HG03097 (cell line): Measurements from ENCODE around the gene FLNA.

ENCODE experiments used
- ATAC-seq: cut with Tn5 transposase; IDR thresholded peaks from one replicate; pipeline ENCODE4 v1.9.1; 2021; ENCODE audit not compliant: unreplicated experiment, low FRiP score

FLNA gene

DNA sequence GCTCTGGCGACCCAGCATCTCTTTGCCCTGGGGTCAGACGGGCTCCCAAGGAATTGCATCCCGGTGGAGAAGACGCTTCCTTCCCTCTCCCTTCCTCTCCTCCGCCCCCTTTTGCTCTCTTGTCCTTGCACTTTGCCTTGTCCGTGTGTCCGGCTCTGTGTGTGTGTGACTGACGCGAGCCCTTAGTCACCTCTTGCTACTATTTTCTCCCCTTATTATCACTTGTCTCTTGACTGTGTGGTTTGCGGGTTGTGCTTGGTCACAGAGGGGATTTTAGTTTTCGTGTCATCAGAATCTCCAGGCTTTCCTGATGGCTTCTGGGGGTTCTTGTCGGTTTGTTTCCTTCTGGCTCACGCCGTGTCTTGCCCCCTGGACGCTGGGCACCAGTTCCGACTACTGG is 31.4 kb downstream of the FLNA start:
- peak; percentile 8 for ATAC-seq

DNA sequence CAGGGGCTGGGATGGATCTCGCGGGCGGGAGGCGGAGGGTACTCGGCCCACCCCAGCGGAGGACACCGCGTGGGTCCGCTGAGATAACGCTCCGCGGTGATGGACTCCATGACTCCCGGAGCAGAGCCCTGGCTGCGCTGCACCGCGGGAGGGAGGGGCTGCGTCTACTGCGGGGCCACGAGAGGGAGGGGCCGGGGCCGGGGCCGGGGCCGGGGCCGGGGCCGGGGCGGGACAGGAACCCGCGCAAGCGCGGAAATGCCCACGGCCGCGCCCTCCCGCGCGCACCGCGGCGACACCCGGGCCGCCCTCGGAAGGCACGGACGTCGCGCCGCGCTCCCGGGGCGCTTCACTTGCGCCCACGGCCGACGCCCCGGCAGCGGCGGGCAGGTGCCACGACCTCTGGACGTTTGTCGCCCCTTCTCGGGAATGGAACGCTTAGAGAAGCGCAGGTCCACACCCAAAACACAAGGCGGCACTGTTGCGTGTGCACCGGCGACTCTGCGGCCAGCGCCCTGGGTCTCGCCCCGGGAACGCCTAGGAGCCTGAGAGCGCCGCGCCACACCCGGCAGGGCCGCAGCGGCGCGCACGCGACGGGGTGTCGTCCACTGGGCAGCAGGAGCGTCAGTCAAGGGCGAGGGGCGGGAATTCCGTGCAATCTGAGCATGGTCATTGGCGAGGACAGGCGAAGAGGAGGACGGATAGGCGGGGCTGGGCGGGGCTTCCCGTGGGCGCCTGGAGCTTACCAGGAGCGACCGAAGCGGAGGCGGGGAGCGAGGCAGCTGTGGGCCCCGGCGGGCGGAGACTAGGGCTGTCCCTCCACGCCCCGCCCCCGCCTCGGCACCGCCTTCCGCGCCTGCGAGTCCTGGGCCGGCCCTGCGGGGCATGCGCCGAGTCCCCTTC is 32.8 kb downstream of the FLNA start:
- peak; percentile 68 for ATAC-seq

DNA sequence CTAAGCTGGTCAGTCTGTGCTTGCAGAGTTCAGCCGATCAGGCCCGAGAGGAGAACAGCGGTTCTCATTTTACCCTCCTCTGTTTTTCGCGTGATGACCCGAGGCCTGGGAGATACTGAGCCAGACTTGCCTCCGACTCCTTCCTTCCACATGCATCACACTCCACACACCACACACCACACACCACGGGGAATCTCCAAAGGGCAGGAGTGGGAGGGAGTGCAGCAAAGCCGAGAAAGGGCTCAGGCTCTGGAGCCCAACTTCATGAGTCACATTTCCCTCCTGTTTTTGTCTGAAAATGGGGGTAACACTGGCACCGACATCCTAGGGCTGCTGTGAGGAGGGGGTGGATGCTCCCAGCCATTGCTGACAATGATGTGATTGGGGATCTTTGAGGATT is 39.9 kb downstream of the FLNA start:
- ATAC-seq, result no peak

DNA sequence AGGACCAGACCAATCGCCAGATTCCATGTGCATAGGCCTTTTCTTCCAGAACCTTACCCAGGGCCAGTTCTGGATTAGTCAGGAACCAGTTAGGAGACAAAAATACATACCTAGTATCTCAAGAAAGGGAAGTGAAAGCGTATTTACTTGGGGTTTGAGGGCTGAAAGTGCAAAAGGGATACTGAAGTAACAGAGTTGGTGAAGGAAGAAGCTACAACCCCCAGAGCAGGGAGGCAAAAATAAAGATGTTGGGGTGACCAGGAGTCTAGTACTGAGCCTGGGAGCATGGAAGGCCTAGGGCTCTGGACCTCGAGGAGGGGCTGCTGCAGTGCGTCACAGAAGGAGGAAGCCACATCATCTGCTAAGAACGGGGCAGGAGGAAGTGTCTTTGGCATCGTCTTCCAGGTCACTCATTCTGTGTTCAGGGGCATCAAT is 40.6 kb downstream of the FLNA start:
- no peak for ATAC-seq

DNA sequence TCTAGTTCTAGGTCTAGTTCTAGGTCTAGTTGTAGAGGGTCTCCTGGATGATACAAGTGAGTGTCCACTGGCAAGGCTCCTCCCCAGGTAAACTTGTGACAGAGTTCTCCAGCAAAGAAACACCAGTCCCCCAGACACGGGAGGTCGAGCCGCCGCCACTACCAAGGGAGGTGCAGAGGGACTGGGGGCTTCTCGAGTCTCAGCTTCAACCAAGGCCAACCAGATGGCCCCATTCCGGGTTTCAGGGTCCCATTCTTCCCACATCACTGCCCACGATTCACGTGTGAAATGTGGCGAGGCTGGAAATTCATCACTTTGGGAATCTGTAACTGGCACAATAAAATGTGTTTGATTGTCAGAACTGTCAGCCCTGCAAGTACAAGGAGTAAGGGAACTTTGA is 41.3 kb downstream of the FLNA start:
- no peak for ATAC-seq

GRCh38 chrX:154332561-154332960 is 41.9 kb downstream of the FLNA start:
- no peak for ATAC-seq

- no peak for ATAC-seq
These were observed 45.1 kb downstream of the FLNA start for GRCh38 chrX:154329294-154329693.

DNA sequence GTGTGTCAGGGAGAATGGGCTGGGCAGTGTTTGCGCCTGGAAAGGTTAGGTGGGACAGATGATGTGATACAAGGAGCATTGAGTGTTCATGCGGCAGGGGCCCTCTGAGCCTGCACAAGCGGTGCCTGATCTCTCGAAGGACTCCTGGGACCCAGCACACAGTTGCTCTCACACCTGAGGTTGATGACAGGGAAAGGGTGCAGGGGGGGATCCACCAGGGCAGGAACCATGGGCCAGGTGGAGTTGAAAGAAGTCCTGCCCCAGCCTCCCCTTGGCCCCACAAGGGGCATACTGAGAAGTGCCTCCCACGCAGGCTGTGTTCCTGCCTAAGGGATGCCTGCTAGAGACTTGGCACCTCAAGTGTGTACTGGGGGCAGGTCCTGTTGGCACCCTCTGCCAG is 45.8 kb downstream of the FLNA start:
- no peak for ATAC-seq

DNA sequence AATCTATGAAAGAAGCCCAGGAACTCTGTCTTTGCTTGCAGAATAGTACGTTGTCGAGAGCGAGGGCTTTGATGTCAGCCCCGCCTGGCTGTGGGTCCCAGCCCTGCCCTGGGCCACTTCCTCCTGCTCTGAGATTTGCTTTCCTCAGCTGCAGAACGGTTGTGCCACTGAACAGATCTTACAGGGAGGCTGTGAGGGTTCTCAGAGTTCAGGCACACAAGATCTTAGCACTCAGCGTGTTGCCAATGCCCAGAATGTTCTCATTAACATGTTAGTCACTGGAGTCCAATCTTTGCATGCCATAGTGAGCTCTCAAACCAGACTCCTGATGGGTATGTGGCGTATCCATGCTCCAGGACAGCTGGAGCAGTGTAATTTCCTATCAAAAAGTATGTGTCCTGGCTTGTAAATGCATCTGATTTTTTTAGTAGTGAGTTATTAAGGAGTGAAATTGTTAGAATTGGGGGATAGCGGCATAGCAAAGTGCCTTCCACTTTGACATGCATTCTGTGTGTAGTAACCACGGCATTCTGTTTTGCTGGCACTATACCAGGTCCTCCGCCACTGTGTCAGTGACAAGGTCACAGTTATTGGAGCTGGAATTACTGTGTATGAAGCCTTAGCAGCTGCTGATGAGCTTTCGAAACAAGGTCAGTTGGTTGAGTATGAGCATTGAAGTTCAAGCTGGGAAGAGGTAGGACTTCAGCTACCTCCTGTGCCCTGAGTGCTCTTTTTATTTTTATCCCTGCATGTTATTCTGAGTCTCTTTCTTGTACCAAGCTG is 47.2 kb downstream of the FLNA start:
- no peak for ATAC-seq

- no peak for ATAC-seq
These were observed 48.9 kb downstream of the FLNA start for GRCh38 chrX:154325541-154325940.

- ATAC-seq, result no peak
These were observed 50.9 kb downstream of the FLNA start for GRCh38 chrX:154323537-154323936.

DNA sequence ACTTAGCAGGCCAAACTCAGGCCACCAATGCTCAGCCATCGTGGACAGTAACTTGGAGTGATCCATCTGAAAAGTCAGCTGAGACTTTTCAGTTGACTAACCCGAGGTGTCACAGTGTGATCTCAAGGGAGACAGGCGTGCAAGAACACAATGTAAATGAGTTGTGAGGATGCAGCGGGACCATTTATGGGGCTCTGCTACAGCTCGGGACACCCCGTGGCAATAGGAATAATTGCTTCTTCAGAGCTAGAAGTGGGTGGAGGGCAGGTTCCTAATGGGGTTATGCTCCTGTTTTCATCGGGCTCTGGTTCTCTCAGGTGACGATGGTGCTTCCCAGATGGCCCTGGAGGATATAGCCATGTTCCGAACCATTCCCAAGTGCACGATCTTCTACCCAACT is 51.5 kb downstream of the FLNA start:
- ATAC-seq, result no peak

DNA sequence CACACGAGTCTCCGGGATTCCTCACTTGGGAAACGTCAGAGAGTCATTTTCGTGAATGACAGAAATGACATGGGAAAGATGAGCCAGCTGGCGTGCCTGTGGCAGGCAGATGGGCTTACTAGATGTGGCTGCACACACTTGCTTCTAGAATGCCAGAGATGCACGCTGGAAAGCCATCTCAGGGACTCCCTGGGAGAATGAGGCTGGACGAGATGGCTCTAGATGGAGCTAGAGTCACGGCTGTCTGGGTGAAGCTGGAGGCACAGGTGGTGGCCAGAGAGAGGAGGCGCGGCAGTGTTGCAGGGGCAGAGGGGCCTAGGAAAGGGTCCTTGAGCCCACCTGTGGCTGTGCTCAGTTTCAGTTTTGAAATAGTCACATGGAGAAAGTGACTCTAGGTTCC is 52.8 kb downstream of the FLNA start:
- ATAC-seq, result no peak

GRCh38 chrX:154321152-154321551 is 53.3 kb downstream of the FLNA start:
- ATAC-seq, result no peak

- no peak for ATAC-seq
These were observed 54.0 kb downstream of the FLNA start for GRCh38 chrX:154320406-154320805.

DNA sequence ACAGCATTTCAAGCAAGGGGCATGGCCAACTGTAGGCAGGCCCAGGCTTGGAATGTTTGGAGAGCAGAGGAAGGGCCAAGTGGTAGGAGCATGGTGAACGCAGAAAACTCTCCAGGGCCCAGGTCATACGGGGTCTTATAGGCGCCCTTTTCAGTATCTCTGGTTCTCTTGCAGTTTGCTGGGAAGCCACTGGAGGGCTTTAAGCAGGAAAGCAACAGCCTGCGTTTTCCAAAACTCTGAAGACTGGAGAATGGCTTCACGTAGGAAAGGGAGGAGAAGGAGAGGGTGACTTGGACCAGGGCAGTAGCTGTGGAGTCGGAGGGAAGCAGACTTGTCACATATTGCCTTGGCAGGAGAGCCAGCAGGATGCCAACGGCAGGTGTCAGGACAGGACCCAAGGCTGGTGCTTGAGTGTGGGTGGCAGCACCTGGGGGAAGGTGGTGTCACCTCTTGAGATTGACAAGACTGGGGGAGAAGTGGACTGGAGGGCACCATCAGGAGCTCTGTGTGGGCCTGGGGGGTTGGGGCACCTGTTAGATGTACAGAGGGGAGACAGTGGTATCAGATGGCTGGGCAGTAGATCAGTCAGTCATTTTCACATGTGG is 56.9 kb downstream of the FLNA start:
- no peak for ATAC-seq

DNA sequence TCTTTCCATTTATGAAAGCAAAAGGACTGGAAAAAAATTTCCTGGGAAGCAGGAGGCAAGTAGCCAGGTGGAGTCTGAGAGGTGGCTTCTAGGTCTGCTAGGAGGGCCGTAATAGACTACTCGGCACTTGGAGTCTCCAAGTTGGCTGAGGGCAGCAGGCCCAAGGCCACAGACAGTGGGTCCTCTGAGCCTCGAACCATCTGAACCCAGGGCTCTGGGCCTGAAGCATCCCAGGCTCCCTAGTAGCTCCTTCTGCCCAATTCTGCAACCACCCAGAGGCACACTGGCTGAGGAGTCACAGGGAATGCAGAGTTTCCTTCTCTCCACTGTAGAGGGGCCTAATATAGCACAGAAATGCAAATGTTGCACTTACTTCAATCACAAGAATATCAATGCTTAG is 59.0 kb downstream of the FLNA start:
- no peak for ATAC-seq

DNA sequence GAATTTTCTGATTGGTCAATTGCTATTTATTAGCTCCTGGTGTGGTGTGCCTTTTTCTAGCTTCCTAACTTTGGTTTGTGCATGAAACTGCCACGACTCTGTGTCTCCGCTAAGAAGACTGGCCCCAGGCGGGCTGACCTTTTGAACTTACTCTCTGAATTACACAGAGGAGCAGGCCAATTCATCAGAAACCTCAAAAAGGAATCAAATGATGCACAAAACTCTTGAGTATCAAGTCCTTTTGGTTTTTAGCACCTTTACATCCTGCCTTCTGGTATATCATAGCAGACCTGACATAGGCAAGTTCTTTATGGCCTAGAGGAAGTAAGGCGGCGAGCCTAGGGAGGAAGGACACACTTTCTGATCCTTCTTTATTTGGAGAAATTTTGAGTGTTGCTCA is 61.3 kb downstream of the FLNA start:
- no peak for ATAC-seq

- ATAC-seq, result no peak
These were observed 62.3 kb downstream of the FLNA start for GRCh38 chrX:154312116-154312515.

- no peak for ATAC-seq
These were observed 63.6 kb downstream of the FLNA start for GRCh38 chrX:154310616-154311536.
